ENCODE measurements around the gene ITGB7. TPM values are rescaled to one million over a fixed set of nuclear protein-coding genes. Genes with fewer than 3 reads are reported as not detected.

The ITGB7 gene
- total RNA-seq, 1 donor from 2014 or later: 3.1 TPM

GRCh38 chr12:53196486-53196885 lies 10.6 kb downstream of the ITGB7 start:
- DNase-seq (ENCODE audit: low read depth): no peak

GRCh38 chr12:53195516-53196420 lies 11.3 kb downstream of the ITGB7 start:
- no peak for DNase-seq (ENCODE audit: low read depth)

GRCh38 chr12:53194973-53195372 lies 12.1 kb downstream of the ITGB7 start:
- DNase-seq (ENCODE audit: low read depth): no peak

- DNase-seq (ENCODE audit: low read depth): no peak
These were observed 12.9 kb downstream of the ITGB7 start for GRCh38 chr12:53193985-53194716.

GRCh38 chr12:53193040-53193439 lies 14.0 kb downstream of the ITGB7 start:
- no peak for DNase-seq (ENCODE audit: low read depth)

GRCh38 chr12:53192531-53193021 lies 14.5 kb downstream of the ITGB7 start:
- no peak for DNase-seq (ENCODE audit: low read depth)

GRCh38 chr12:53191885-53192530 lies 15.0 kb downstream of the ITGB7 start:
- DNase-seq (ENCODE audit: low read depth): no peak

- DNase-seq (ENCODE audit: low read depth): no peak
These were observed 15.8 kb downstream of the ITGB7 start for GRCh38 chr12:53191096-53191884.

GRCh38 chr12:53190108-53190729 lies 16.8 kb downstream of the ITGB7 start:
- peak; percentile 30 for DNase-seq (ENCODE audit: low read depth)

GRCh38 chr12:53187145-53187899 lies 19.7 kb downstream of the ITGB7 start:
- DNase-seq (ENCODE audit: low read depth): no peak

GRCh38 chr12:53186745-53187144 lies 20.3 kb downstream of the ITGB7 start:
- DNase-seq (ENCODE audit: low read depth): no peak

GRCh38 chr12:53185582-53186153 lies 21.4 kb downstream of the ITGB7 start:
- DNase-seq (ENCODE audit: low read depth): no peak

GRCh38 chr12:53184828-53185227 lies 22.2 kb downstream of the ITGB7 start:
- no peak for DNase-seq (ENCODE audit: low read depth)

- no peak for DNase-seq (ENCODE audit: low read depth)
These were observed 24.1 kb downstream of the ITGB7 start for GRCh38 chr12:53182903-53183302.

- no peak for DNase-seq (ENCODE audit: low read depth)
These were observed 25.1 kb downstream of the ITGB7 start for GRCh38 chr12:53181935-53182334.

GRCh38 chr12:53180931-53181645 lies 26.0 kb downstream of the ITGB7 start:
- DNase-seq (ENCODE audit: low read depth): peak; percentile 34

GRCh38 chr12:53180220-53180930 lies 26.7 kb downstream of the ITGB7 start, which contains the start of the genes CSAD and ZNF740:
Gene CSAD, minus strand, starts transcription at chr12:53180925. Its CDS starts 7,455 bp downstream, at chr12:53173470.
Gene ZNF740, plus strand, starts transcription at chr12:53180722. Its CDS starts 1,262 bp downstream, at chr12:53181984.
- DNase-seq (ENCODE audit: low read depth): peak; percentile 92

GRCh38 chr12:53179687-53180219 lies 27.3 kb downstream of the ITGB7 start:
- DNase-seq (ENCODE audit: low read depth): no peak

Measured in renal cortical epithelial cell (primary cell).